WTC11 (cell line): Measurements from ENCODE around the gene CPPED1. TPM values are rescaled to one million over a fixed set of nuclear protein-coding genes. Genes with fewer than 3 reads are reported as not detected.

Experiments used
- ATAC-seq: fragments of 200-7000 bp; cut with Tn5 transposase; 2 replicates; pipeline ENCODE4 v1.10.0; 2021; ENCODE audit warnings: mild to moderate bottlenecking, moderate library complexity
- CTCF ChIA-PET: fragments of 300-600 bp; sonication (Branson Sonifier 250); formaldehyde crosslinking; loops from one replicate; lab custom pipeline; 2021; ENCODE audit warnings: antibody characterized with exemption; lab: Charles Lee
- POLR2A ChIA-PET: fragments of 350-600 bp; sonication (Branson Sonifier 250); formaldehyde crosslinking; loops from one replicate; lab custom pipeline; 2021; ENCODE audit warnings: antibody characterized with exemption; lab: Charles Lee
- DNase-seq: peaks from one replicate; pipeline ENCODE4 v3.0.0; 2021; ENCODE audit warnings: low spot score
- H3K27ac Mint-ChIP-seq: 2 replicates; pipeline ENCODE4 v1.8.0; 2021; ENCODE audit warnings: mixed read lengths
- H3K27me3 Mint-ChIP-seq: 2 replicates; pipeline ENCODE4 v1.8.0; 2021; ENCODE audit warnings: low read depth, mild to moderate bottlenecking, moderate library complexity, mixed read lengths
- H3K36me3 Mint-ChIP-seq: 2 replicates; pipeline ENCODE4 v1.8.0; 2021; ENCODE audit warnings: mixed read lengths
- H3K4me1 Mint-ChIP-seq: 2 replicates; pipeline ENCODE4 v1.8.0; 2022; ENCODE audit warnings: mixed read lengths
- H3K4me3 Mint-ChIP-seq: 2 replicates; pipeline ENCODE4 v1.8.0; 2021; ENCODE audit warnings: mild to moderate bottlenecking, moderate library complexity, mixed read lengths
- H3K9me3 Mint-ChIP-seq: 2 replicates; pipeline ENCODE4 v1.8.0; 2021; ENCODE audit warnings: mixed read lengths
- ATF6 ChIP-seq: sonication (generic); formaldehyde crosslinking; IDR thresholded peaks from 2 replicates; pipeline ENCODE4 v1.8.1; 2023; ENCODE audit warnings: mild to moderate bottlenecking, missing genetic modification reagents
- EMX1 ChIP-seq: fragments of 250-450 bp; sonication (Bioruptor Pico); IDR thresholded peaks from 2 replicates; pipeline ENCODE4 v1.8.0; 2021; ENCODE audit warnings: mild to moderate bottlenecking
- GABPB1 ChIP-seq: sonication (generic); formaldehyde crosslinking; IDR thresholded peaks from 2 replicates; pipeline ENCODE4 v1.8.1; 2023; ENCODE audit warnings: mild to moderate bottlenecking, missing genetic modification reagents
- GTF2I ChIP-seq: fragments of 250-450 bp; sonication (Bioruptor Pico); conservative IDR thresholded peaks from 2 replicates; pipeline ENCODE4 v1.4.0; 2021; ENCODE audit warnings: mild to moderate bottlenecking
- IRF1 ChIP-seq: sonication (generic); formaldehyde crosslinking; IDR thresholded peaks from 2 replicates; pipeline ENCODE4 v1.8.0; 2023; ENCODE audit warnings: missing genetic modification reagents
- JAZF1 ChIP-seq: fragments of 250-450 bp; sonication (Bioruptor Pico); IDR thresholded peaks from 2 replicates; pipeline ENCODE4 v1.9.0; 2021; ENCODE audit warnings: moderate library complexity, mild to moderate bottlenecking, inconsistent platforms
- JUN ChIP-seq: sonication (generic); formaldehyde crosslinking; IDR thresholded peaks from 2 replicates; pipeline ENCODE4 v1.8.0; 2023; ENCODE audit warnings: mild to moderate bottlenecking, missing genetic modification reagents
- KAT7 ChIP-seq: sonication (generic); formaldehyde crosslinking; IDR thresholded peaks from 2 replicates; pipeline ENCODE4 v1.8.1; 2023; ENCODE audit warnings: missing genetic modification reagents, mild to moderate bottlenecking, borderline replicate concordance
- MXD4 ChIP-seq: fragments of 250-450 bp; sonication (Bioruptor Pico); IDR thresholded peaks from 2 replicates; pipeline ENCODE4 v1.8.0; 2021; ENCODE audit warnings: mild to moderate bottlenecking, moderate library complexity, borderline replicate concordance
- MYBL2 ChIP-seq: sonication (generic); formaldehyde crosslinking; IDR thresholded peaks from 2 replicates; pipeline ENCODE4 v1.8.1; 2023; ENCODE audit warnings: mild to moderate bottlenecking, moderate library complexity, missing genetic modification reagents
- NFATC4 ChIP-seq: fragments of 250-450 bp; sonication (Bioruptor Pico); IDR thresholded peaks from 2 replicates; pipeline ENCODE4 v1.9.0; 2021; ENCODE audit warnings: mild to moderate bottlenecking
- NFYB ChIP-seq: sonication (generic); formaldehyde crosslinking; conservative IDR thresholded peaks from 2 replicates; pipeline ENCODE4 v1.8.0; 2022; ENCODE audit warnings: low read depth, missing genetic modification reagents
- NR1H2 ChIP-seq: sonication (generic); formaldehyde crosslinking; IDR thresholded peaks from 2 replicates; pipeline ENCODE4 v1.9.0; 2021; ENCODE audit warnings: mild to moderate bottlenecking, moderate library complexity, missing genetic modification reagents
- OVOL2 ChIP-seq: fragments of 250-450 bp; sonication (Bioruptor Pico); IDR thresholded peaks from 2 replicates; pipeline ENCODE4 v1.9.0; 2021; ENCODE audit warnings: mild to moderate bottlenecking, borderline replicate concordance
- SOX15 ChIP-seq: fragments of 250-450 bp; sonication (Bioruptor Pico); IDR thresholded peaks from 2 replicates; pipeline ENCODE4 v1.9.0; 2021; ENCODE audit warnings: mild to moderate bottlenecking
- STAT6 ChIP-seq: sonication (generic); formaldehyde crosslinking; conservative IDR thresholded peaks from 2 replicates; pipeline ENCODE4 v1.8.1; 2023; ENCODE audit warnings: mild to moderate bottlenecking, low read depth, missing genetic modification reagents, moderate library complexity
- TCF7 ChIP-seq: sonication (generic); formaldehyde crosslinking; IDR thresholded peaks from 2 replicates; pipeline ENCODE4 v1.8.0; 2022; ENCODE audit warnings: mild to moderate bottlenecking, low read depth, missing genetic modification reagents, moderate library complexity
- TEAD1 ChIP-seq: sonication (generic); formaldehyde crosslinking; IDR thresholded peaks from 2 replicates; pipeline ENCODE4 v1.8.0; 2022; ENCODE audit warnings: mild to moderate bottlenecking, missing genetic modification reagents
- ZNF121 ChIP-seq: sonication (generic); formaldehyde crosslinking; IDR thresholded peaks from 2 replicates; pipeline ENCODE4 v1.8.0; 2023; ENCODE audit warnings: missing genetic modification reagents
- ZNF138 ChIP-seq: sonication (generic); formaldehyde crosslinking; conservative IDR thresholded peaks from 2 replicates; pipeline ENCODE4 v1.8.1; 2022; ENCODE audit warnings: mild to moderate bottlenecking, moderate library complexity, missing genetic modification reagents
- ZNF232 ChIP-seq: sonication (generic); formaldehyde crosslinking; IDR thresholded peaks from 2 replicates; pipeline ENCODE4 v1.8.0; 2022; ENCODE audit warnings: mild to moderate bottlenecking, missing genetic modification reagents
- ZNF416 ChIP-seq: fragments of 250-450 bp; sonication (Bioruptor Pico); IDR thresholded peaks from 2 replicates; pipeline ENCODE4 v1.9.0; 2021; ENCODE audit warnings: mild to moderate bottlenecking, inconsistent platforms
- ZNF671 ChIP-seq: fragments of 250-450 bp; sonication (Bioruptor Pico); IDR thresholded peaks from 2 replicates; pipeline ENCODE4 v1.8.0; 2021; ENCODE audit warnings: mild to moderate bottlenecking
- total RNA-seq: library from RNA; stranded (reverse); gene quantifications from 3 replicates; pipeline ENCODE4 v1.2.3, GENCODE V29; 2021
- TF ChIP-seq, protein P1 (sequence below): sonication (generic); formaldehyde crosslinking; IDR thresholded peaks from 2 replicates; pipeline ENCODE4 v1.8.0; 2022; ENCODE audit warnings: mild to moderate bottlenecking, missing genetic modification reagents
- TF ChIP-seq, protein P2 (sequence below): fragments of 250-450 bp; sonication (Bioruptor Pico); IDR thresholded peaks from 2 replicates; pipeline ENCODE4 v1.8.0; 2021; ENCODE audit warnings: mild to moderate bottlenecking

CPPED1 gene
- total RNA-seq, 1 experiment from 2014 or later = 8.8 TPM

DNA sequence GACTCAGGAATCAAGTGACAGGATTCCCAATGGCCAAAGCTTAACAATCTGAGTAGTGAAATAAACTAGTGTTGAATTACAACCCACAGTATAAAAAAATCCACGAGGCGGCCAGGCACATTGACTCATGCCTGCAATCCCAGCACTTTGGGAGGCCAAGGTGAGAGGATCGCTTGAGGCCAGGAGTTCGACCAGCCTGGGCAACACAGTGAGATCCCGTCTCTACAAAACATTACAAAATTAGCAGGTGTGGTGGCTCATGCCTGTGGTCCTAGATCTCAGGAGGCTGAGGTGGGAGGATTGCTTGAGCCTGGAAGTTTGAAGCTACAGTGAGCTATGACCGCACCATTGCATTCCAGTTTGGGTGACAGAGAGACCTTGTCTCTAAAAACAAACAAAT is 133.8 kb downstream of the CPPED1 start:
- no peak overlapping the region for H3K4me3 Mint-ChIP-seq
- H3K27ac Mint-ChIP-seq = no peak overlapping the region
- H3K36me3 Mint-ChIP-seq = peaks cover 8% of the 10 kb centered on the region
- CTCF ChIA-PET = no interaction called here
- no peaks in the 10 kb centered on the region for H3K4me1 Mint-ChIP-seq
- TF ChIP-seq JUN = no peak
- no peak for TF ChIP-seq MXD4 (CRISPR knock-in tag)
- TF ChIP-seq ZNF232 (CRISPR knock-in tag) = no peak
- no peak for TF ChIP-seq JAZF1 (CRISPR knock-in tag)
- TF ChIP-seq KAT7 (CRISPR knock-in tag) = no peak
- no peak for TF ChIP-seq OVOL2 (CRISPR knock-in tag)
- TF ChIP-seq ATF6 (CRISPR knock-in tag) = no peak
- no peak for TF ChIP-seq SOX15 (CRISPR knock-in tag)
- no peak for TF ChIP-seq ZNF671 (CRISPR knock-in tag)
- no peak for TF ChIP-seq GABPB1 (CRISPR knock-in tag)
- TF ChIP-seq STAT6 = no peak
- TF ChIP-seq, protein P1, sequence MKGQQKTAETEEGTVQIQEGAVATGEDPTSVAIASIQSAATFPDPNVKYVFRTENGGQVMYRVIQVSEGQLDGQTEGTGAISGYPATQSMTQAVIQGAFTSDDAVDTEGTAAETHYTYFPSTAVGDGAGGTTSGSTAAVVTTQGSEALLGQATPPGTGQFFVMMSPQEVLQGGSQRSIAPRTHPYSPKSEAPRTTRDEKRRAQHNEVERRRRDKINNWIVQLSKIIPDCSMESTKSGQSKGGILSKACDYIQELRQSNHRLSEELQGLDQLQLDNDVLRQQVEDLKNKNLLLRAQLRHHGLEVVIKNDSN (CRISPR knock-in tag) = no peak
- no peak for TF ChIP-seq EMX1
- no peak for TF ChIP-seq NFATC4 (CRISPR knock-in tag)
- no peak for TF ChIP-seq NFYB
- no peak for TF ChIP-seq GTF2I
- TF ChIP-seq, all 79 proteins: peak for 0
- DNase-seq (no peak), ATAC-seq (no peak)
- Mint-ChIP-seq H3K27me3 (no peaks in the 10 kb centered on the region), H3K9me3 (peaks cover 27% of the 10 kb centered on the region)
- POLR2A ChIA-PET = interaction anchor here (0.6 kb wide), 1 partner anchor 19 kb away, joined by 4 read pairs; no protein-coding TSS in a partner anchor

DNA sequence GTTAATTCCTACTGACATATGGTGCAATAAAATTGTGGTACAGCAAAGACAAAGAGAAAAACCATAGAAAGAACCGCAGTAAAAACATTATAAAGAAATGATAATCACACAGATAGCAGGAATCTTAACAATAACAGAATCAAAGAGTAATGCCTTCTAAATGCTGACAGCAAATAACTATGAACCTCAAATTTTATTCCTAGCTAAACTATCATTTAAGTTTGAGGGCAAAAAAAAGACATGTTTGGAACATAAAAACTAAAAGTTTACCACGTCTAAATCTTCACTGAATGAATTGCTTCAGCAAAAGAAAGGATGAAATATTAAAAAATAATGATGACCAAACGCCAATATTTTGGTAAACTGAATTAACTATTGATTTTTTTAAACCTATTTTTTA is 135.8 kb downstream of the CPPED1 start:
- CTCF ChIA-PET = no interaction called here
- no peak for TF ChIP-seq ZNF416
- TF ChIP-seq, protein P2, sequence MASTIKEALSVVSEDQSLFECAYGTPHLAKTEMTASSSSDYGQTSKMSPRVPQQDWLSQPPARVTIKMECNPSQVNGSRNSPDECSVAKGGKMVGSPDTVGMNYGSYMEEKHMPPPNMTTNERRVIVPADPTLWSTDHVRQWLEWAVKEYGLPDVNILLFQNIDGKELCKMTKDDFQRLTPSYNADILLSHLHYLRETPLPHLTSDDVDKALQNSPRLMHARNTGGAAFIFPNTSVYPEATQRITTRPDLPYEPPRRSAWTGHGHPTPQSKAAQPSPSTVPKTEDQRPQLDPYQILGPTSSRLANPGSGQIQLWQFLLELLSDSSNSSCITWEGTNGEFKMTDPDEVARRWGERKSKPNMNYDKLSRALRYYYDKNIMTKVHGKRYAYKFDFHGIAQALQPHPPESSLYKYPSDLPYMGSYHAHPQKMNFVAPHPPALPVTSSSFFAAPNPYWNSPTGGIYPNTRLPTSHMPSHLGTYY = no peak
- TF ChIP-seq NFATC4 (CRISPR knock-in tag) = no peak
- no peak for TF ChIP-seq NR1H2
- no peak for TF ChIP-seq GABPB1 (CRISPR knock-in tag)
- no peak for TF ChIP-seq ZNF138 (CRISPR knock-in tag)
- TF ChIP-seq IRF1 (CRISPR knock-in tag) = no peak
- TF ChIP-seq MYBL2 = no peak
- no peak for TF ChIP-seq ZNF121 (CRISPR knock-in tag)
- no peak for TF ChIP-seq ZNF671 (CRISPR knock-in tag)
- TF ChIP-seq TCF7 (CRISPR knock-in tag) = no peak
- no peak for TF ChIP-seq TEAD1 (CRISPR knock-in tag)

More for the DNA sequence above, 135.8 kb downstream of the CPPED1 start:
- Mint-ChIP-seq H3K4me3 (no peak overlapping the region), H3K27me3 (no peaks in the 10 kb centered on the region), H3K4me1 (no peaks in the 10 kb centered on the region), H3K27ac (no peak overlapping the region), H3K9me3 (peaks cover 27% of the 10 kb centered on the region), H3K36me3 (peaks cover 8% of the 10 kb centered on the region)
- ATAC-seq (no peak), DNase-seq (no peak)
- POLR2A ChIA-PET = no interaction called here
